ENCODE results near the gene AFF2.

AFF2 gene

GRCh38 chrX:148784856-148785255 is 284.4 kb downstream of the AFF2 start:
- no peak overlapping the region for H3K14ac ChIP-seq (ENCODE audit: low read length)
- no peaks in the 10 kb centered on the region for H3K9me3 ChIP-seq (replicated peaks in 1 of 2; ENCODE audit: control insufficient read depth in 2 of 2, insufficient read depth in 1 of 2, low read depth in 1 of 2, low read length in 2 of 2)
- no peak overlapping the region for H3K4me3 ChIP-seq (ENCODE audit: low read length in 2 of 2)
- H3K9ac ChIP-seq (ENCODE audit: low read depth, low read length, poor library complexity) = no peak overlapping the region
- H2BK5ac ChIP-seq (ENCODE audit: low read length) = no peak overlapping the region
- no CpG with 5 or more reads among the region's 9 CpGs for WGBS, 2 donors (ENCODE audit: extremely low coverage in 2 of 2, insufficient read length in 2 of 2, insufficient replicate concordance in 1 of 2)
- no peaks in the 10 kb centered on the region for H3K36me3 ChIP-seq (replicated peaks in 1 of 2; ENCODE audit: control insufficient read depth in 2 of 2, insufficient read depth in 2 of 2, low read length in 2 of 2)
- H3K23ac ChIP-seq (ENCODE audit: low read depth, low read length, poor library complexity) = no peak overlapping the region
- DNase-seq (ENCODE audit: low spot score) = no peak
- H4K91ac ChIP-seq (ENCODE audit: low read depth, low read length, poor library complexity) = no peak overlapping the region
- H3K79me1 ChIP-seq (ENCODE audit: low read depth, low read length) = no peaks in the 10 kb centered on the region
- H2AK5ac ChIP-seq (ENCODE audit: low read depth, low read length) = no peak overlapping the region
- H3K4ac ChIP-seq (ENCODE audit: low read length) = no peak overlapping the region
- no peak overlapping the region for H3K18ac ChIP-seq (ENCODE audit: low read length)
- H2BK120ac ChIP-seq (ENCODE audit: low read depth, low read length) = no peak overlapping the region
- H3K4me2 ChIP-seq (ENCODE audit: insufficient read depth, low read length, poor library complexity, severe bottlenecking) = no peak overlapping the region
- peaks cover 0 to 6% of the 10 kb centered on the region in 2 donors for H3K4me1 ChIP-seq (ENCODE audit: control insufficient read depth in 2 of 2, insufficient read depth in 1 of 2, low read depth in 1 of 2, low read length in 2 of 2)
- no peak overlapping the region for H4K8ac ChIP-seq (ENCODE audit: low read depth, low read length)
- H2BK12ac ChIP-seq (ENCODE audit: low read length) = no peak overlapping the region
- no peak overlapping the region for H2BK15ac ChIP-seq (ENCODE audit: low read length)
- no peak overlapping the region for H3K27ac ChIP-seq (replicated peaks; ENCODE audit: low read length)
- H2AFZ ChIP-seq (ENCODE audit: low read length) = no peak overlapping the region
- H3K27me3 ChIP-seq (ENCODE audit: control insufficient read depth in 3 of 3, insufficient read depth in 3 of 3, low read depth in 1 of 3, low read length in 3 of 3) = no peaks in the 10 kb centered on the region

- Histone ChIP-seq H3K36me3 (replicated peaks in 1 of 2; ENCODE audit: control insufficient read depth in 2 of 2, insufficient read depth in 2 of 2, low read length in 2 of 2) (no peaks in the 10 kb centered on the region), H3K23ac (ENCODE audit: low read depth, low read length, poor library complexity) (no peak overlapping the region), H3K4me2 (ENCODE audit: insufficient read depth, low read length, poor library complexity, severe bottlenecking) (no peak overlapping the region), H2BK12ac (ENCODE audit: low read length) (no peak overlapping the region), H2BK5ac (ENCODE audit: low read length) (no peak overlapping the region), H3K4ac (ENCODE audit: low read length) (no peak overlapping the region), H3K9ac (ENCODE audit: low read depth, low read length, poor library complexity) (no peak overlapping the region), H3K79me1 (ENCODE audit: low read depth, low read length) (no peaks in the 10 kb centered on the region), H3K27ac (replicated peaks; ENCODE audit: low read length) (no peak overlapping the region), H3K27me3 (ENCODE audit: control insufficient read depth in 3 of 3, insufficient read depth in 3 of 3, low read depth in 1 of 3, low read length in 3 of 3) (no peaks in the 10 kb centered on the region), H3K4me3 (ENCODE audit: low read length in 2 of 2) (no peak overlapping the region), H3K9me3 (replicated peaks in 1 of 2; ENCODE audit: control insufficient read depth in 2 of 2, insufficient read depth in 1 of 2, low read depth in 1 of 2, low read length in 2 of 2) (no peaks in the 10 kb centered on the region), H4K8ac (ENCODE audit: low read depth, low read length) (no peak overlapping the region), H2BK120ac (ENCODE audit: low read depth, low read length) (no peak overlapping the region), H2AFZ (ENCODE audit: low read length) (no peak overlapping the region), H3K14ac (ENCODE audit: low read length) (no peak overlapping the region), H3K4me1 (ENCODE audit: control insufficient read depth in 2 of 2, insufficient read depth in 1 of 2, low read depth in 1 of 2, low read length in 2 of 2) (peaks cover 0 to 6% of the 10 kb centered on the region in 2 donors), H3K18ac (ENCODE audit: low read length) (no peak overlapping the region), H2AK5ac (ENCODE audit: low read depth, low read length) (no peak overlapping the region), H4K91ac (ENCODE audit: low read depth, low read length, poor library complexity) (no peak overlapping the region), H2BK15ac (ENCODE audit: low read length) (no peak overlapping the region)
- DNase-seq (ENCODE audit: low spot score) = no peak
- WGBS, 2 donors (ENCODE audit: extremely low coverage in 2 of 2, insufficient read length in 2 of 2, insufficient replicate concordance in 1 of 2) = no CpG with 5 or more reads among the region's 1 CpG
These were observed 284.8 kb downstream of the AFF2 start for GRCh38 chrX:148785256-148785655.

GRCh38 chrX:148788449-148788848 is 288.0 kb downstream of the AFF2 start:
- no peak overlapping the region for H3K4ac ChIP-seq (ENCODE audit: low read length)
- no peak overlapping the region for H4K8ac ChIP-seq (ENCODE audit: low read depth, low read length)
- DNase-seq (ENCODE audit: low spot score) = no peak
- no peaks in the 10 kb centered on the region for H3K9me3 ChIP-seq (replicated peaks in 1 of 2; ENCODE audit: control insufficient read depth in 2 of 2, insufficient read depth in 1 of 2, low read depth in 1 of 2, low read length in 2 of 2)
- no peak overlapping the region for H3K27ac ChIP-seq (replicated peaks; ENCODE audit: low read length)
- no peak overlapping the region for H2BK120ac ChIP-seq (ENCODE audit: low read depth, low read length)
- no peak overlapping the region for H3K14ac ChIP-seq (ENCODE audit: low read length)
- H2BK5ac ChIP-seq (ENCODE audit: low read length) = no peak overlapping the region
- no peaks in the 10 kb centered on the region for H3K79me1 ChIP-seq (ENCODE audit: low read depth, low read length)
- H2AK5ac ChIP-seq (ENCODE audit: low read depth, low read length) = no peak overlapping the region
- H2AFZ ChIP-seq (ENCODE audit: low read length) = no peak overlapping the region
- H3K9ac ChIP-seq (ENCODE audit: low read depth, low read length, poor library complexity) = no peak overlapping the region
- no peaks in the 10 kb centered on the region for H3K36me3 ChIP-seq (replicated peaks in 1 of 2; ENCODE audit: control insufficient read depth in 2 of 2, insufficient read depth in 2 of 2, low read length in 2 of 2)
- H3K4me2 ChIP-seq (ENCODE audit: insufficient read depth, low read length, poor library complexity, severe bottlenecking) = no peak overlapping the region
- no peak overlapping the region for H3K4me3 ChIP-seq (ENCODE audit: low read length in 2 of 2)
- no peak overlapping the region for H2BK12ac ChIP-seq (ENCODE audit: low read length)
- H3K27me3 ChIP-seq (ENCODE audit: control insufficient read depth in 3 of 3, insufficient read depth in 3 of 3, low read depth in 1 of 3, low read length in 3 of 3) = no peaks in the 10 kb centered on the region
- no peak overlapping the region for H2BK15ac ChIP-seq (ENCODE audit: low read length)
- no peak overlapping the region for H3K18ac ChIP-seq (ENCODE audit: low read length)
- H3K23ac ChIP-seq (ENCODE audit: low read depth, low read length, poor library complexity) = no peak overlapping the region
- H3K4me1 ChIP-seq (ENCODE audit: control insufficient read depth in 2 of 2, insufficient read depth in 1 of 2, low read depth in 1 of 2, low read length in 2 of 2) = peaks cover 0 to 6% of the 10 kb centered on the region in 2 donors
- WGBS, 2 donors (ENCODE audit: extremely low coverage in 2 of 2, insufficient read length in 2 of 2, insufficient replicate concordance in 1 of 2) = no CpG with 5 or more reads among the region's 4 CpGs
- H4K91ac ChIP-seq (ENCODE audit: low read depth, low read length, poor library complexity) = no peak overlapping the region

GRCh38 chrX:148794350-148794749 is 293.9 kb downstream of the AFF2 start:
- H3K4me1 ChIP-seq (ENCODE audit: control insufficient read depth in 2 of 2, insufficient read depth in 1 of 2, low read depth in 1 of 2, low read length in 2 of 2) = no peaks in the 10 kb centered on the region

More at GRCh38 chrX:148794350-148794749, 293.9 kb downstream of the AFF2 start:
- Histone ChIP-seq H3K4me2 (ENCODE audit: insufficient read depth, low read length, poor library complexity, severe bottlenecking) (no peak overlapping the region), H4K8ac (ENCODE audit: low read depth, low read length) (no peak overlapping the region), H4K91ac (ENCODE audit: low read depth, low read length, poor library complexity) (no peak overlapping the region), H3K79me1 (ENCODE audit: low read depth, low read length) (no peaks in the 10 kb centered on the region), H3K4me3 (ENCODE audit: low read length in 2 of 2) (no peak overlapping the region), H2BK5ac (ENCODE audit: low read length) (no peak overlapping the region), H2BK15ac (ENCODE audit: low read length) (no peak overlapping the region), H3K4ac (ENCODE audit: low read length) (no peak overlapping the region), H2AK5ac (ENCODE audit: low read depth, low read length) (no peak overlapping the region), H2BK12ac (ENCODE audit: low read length) (no peak overlapping the region), H3K27ac (replicated peaks; ENCODE audit: low read length) (no peak overlapping the region), H3K23ac (ENCODE audit: low read depth, low read length, poor library complexity) (no peak overlapping the region), H2AFZ (ENCODE audit: low read length) (no peak overlapping the region), H3K14ac (ENCODE audit: low read length) (no peak overlapping the region), H3K36me3 (replicated peaks in 1 of 2; ENCODE audit: control insufficient read depth in 2 of 2, insufficient read depth in 2 of 2, low read length in 2 of 2) (no peaks in the 10 kb centered on the region), H3K27me3 (ENCODE audit: control insufficient read depth in 3 of 3, insufficient read depth in 3 of 3, low read depth in 1 of 3, low read length in 3 of 3) (no peaks in the 10 kb centered on the region), H3K9ac (ENCODE audit: low read depth, low read length, poor library complexity) (no peak overlapping the region), H3K9me3 (replicated peaks in 1 of 2; ENCODE audit: control insufficient read depth in 2 of 2, insufficient read depth in 1 of 2, low read depth in 1 of 2, low read length in 2 of 2) (no peaks in the 10 kb centered on the region), H3K18ac (ENCODE audit: low read length) (no peak overlapping the region), H2BK120ac (ENCODE audit: low read depth, low read length) (no peak overlapping the region)
- no peak for DNase-seq (ENCODE audit: low spot score)

Data from neuronal stem cell (in vitro differentiated cells).